Lower leg skin (tissue), 4 donors: ENCODE results near the gene ARMH3. TPM values are rescaled to one million over a fixed set of nuclear protein-coding genes. Genes with fewer than 3 reads are reported as not detected.
"Not testable (repeated sequence)": the region's sequence is repeated elsewhere in the genome, so short reads cannot be mapped to it uniquely, and the experiment has no call there.

Source experiments
- DNase-seq, 2 donors: peaks; one replicate each; pipeline ENCODE4 v3.0.0-alpha.2; 2019; ENCODE audit warnings: low spot score in 2 of 2
- H3K4me3 ChIP-seq: fragments of 200-600 bp; sonication (generic); 2 replicates; pipeline ENCODE4 v1.5.1; 2017; ENCODE audit warnings: mild to moderate bottlenecking, low read depth; ENCODE audit not compliant: poor library complexity, severe bottlenecking
- CTCF ChIP-seq, 3 donors: fragments of 450-650 bp; IDR thresholded peaks; one replicate each; pipeline ENCODE4 v1.5.1; 2016; ENCODE audit warnings: antibody characterized with exemption in 3 of 3, mild to moderate bottlenecking in 3 of 3, moderate library complexity in 2 of 3
- POLR2A ChIP-seq, 2 donors: fragments of 450-650 bp; IDR thresholded peaks; one replicate each; pipeline ENCODE4 v1.6.1; 2016 to 2017; ENCODE audit warnings: antibody characterized with exemption in 2 of 2, mild to moderate bottlenecking in 1 of 2, moderate library complexity in 1 of 2
- WGBS, 2 donors: methylation state at CpG; one replicate each; pipeline ENCODE4 v1.1.5; 2018; 5-methylcytosine and 5-hydroxymethylcytosine counted together
- intact Hi-C: fragments of 100-400 bp; cut with DNase I; formaldehyde crosslinking; loops from one replicate; pipeline ENCODE4 v1.15.0; 2023; ENCODE audit warnings: low total_unique reads
- total RNA-seq, 4 donors: library from RNA; depleted of rRNA; stranded (reverse); fragments of >200 nt; gene quantifications; one replicate each; pipeline ENCODE4 v1.1.0, GENCODE V29; 2016

Gene ARMH3
- total RNA-seq, 4 donors from 2014 or later: 15.2 to 57.4 (median 16.9) TPM

GRCh38 chr10:101987136-101987535, 68.8 kb downstream of the ARMH3 start:
- TF ChIP-seq CTCF (IDR thresholded peaks at IDR 0.05) (no peak), POLR2A (IDR thresholded peaks at IDR 0.05) (no peak)
- 64 to 82% methylated on average over 3 of the region's 3 CpGs for WGBS, 2 donors
- intact Hi-C loops: no loop called here
- DNase-seq: no peak
- no peak overlapping the region for H3K4me3 ChIP-seq

- TF ChIP-seq POLR2A (IDR thresholded peaks at IDR 0.05) (no peak), CTCF (IDR thresholded peaks at IDR 0.05) (no peak)
- intact Hi-C loops: no loop called here
- 44 to 49% methylated on average over 3 of the region's 3 CpGs for WGBS, 2 donors
- no peak for DNase-seq
- H3K4me3 ChIP-seq: no peak overlapping the region
Observed at GRCh38 chr10:101986624-101986971, 69.4 kb downstream of the ARMH3 start.

GRCh38 chr10:101980677-101981076, 75.3 kb downstream of the ARMH3 start:
- intact Hi-C loops: not testable (repeated sequence)
- 91 to 100% methylated on average over 2 of the region's 2 CpGs for WGBS, 2 donors

GRCh38 chr10:101974091-101974971, 81.6 kb downstream of the ARMH3 start:
- H3K4me3 ChIP-seq: no peak overlapping the region
- WGBS, 2 donors: 75 to 78% methylated on average over 6 of the region's 6 CpGs

More at GRCh38 chr10:101980677-101981076, 75.3 kb downstream of the ARMH3 start:
- DNase-seq, H3K4me3 ChIP-seq: not testable (repeated sequence)

GRCh38 chr10:101972761-101973160, 83.2 kb downstream of the ARMH3 start:
- WGBS, 2 donors: 79 to 81% methylated on average over 9 of the region's 9 CpGs
- no peak for TF ChIP-seq CTCF (IDR thresholded peaks at IDR 0.05)
- TF ChIP-seq POLR2A (IDR thresholded peaks at IDR 0.05): no peak
- H3K4me3 ChIP-seq: no peak overlapping the region
- intact Hi-C loops: no loop called here
- DNase-seq: no peak

More at GRCh38 chr10:101974091-101974971, 81.6 kb downstream of the ARMH3 start:
- intact Hi-C loops: no loop called here
- no peak for DNase-seq
- TF ChIP-seq CTCF (IDR thresholded peaks at IDR 0.05) (no peak), POLR2A (IDR thresholded peaks at IDR 0.05) (no peak)

- 55 to 62% methylated on average over 4 of the region's 4 CpGs for WGBS, 2 donors
- TF ChIP-seq POLR2A (IDR thresholded peaks at IDR 0.05) (no peak), CTCF (IDR thresholded peaks at IDR 0.05) (no peak)
- intact Hi-C loops: no loop called here
- DNase-seq: no peak
- H3K4me3 ChIP-seq: no peak overlapping the region
Observed at GRCh38 chr10:101969412-101969922, 86.5 kb downstream of the ARMH3 start.
